SK-N-SH (cell line): ENCODE measurements around the gene PLLP. TPM values are rescaled to one million over a fixed set of nuclear protein-coding genes. Genes with fewer than 3 reads are reported as not detected.

Experiments used
- CTCF ChIA-PET: fragments of 300-600, 350-600 bp; formaldehyde crosslinking; extraction: SDS; loops from one replicate; lab custom pipeline; 2021; lab: Yijun Ruan, JAX
- POLR2A ChIA-PET: fragments of 350-600 bp; sonication (Branson Sonifier 250); formaldehyde crosslinking; extraction: SDS; loops from one replicate; lab custom pipeline; 2020; ENCODE audit warnings: antibody characterized with exemption, inconsistent platforms; lab: Yijun Ruan, JAX
- DNase-seq: peaks from one replicate; pipeline ENCODE4 v3.0.0; 2012
- H2AFZ ChIP-seq: fragments of 200-600 bp; sonication (generic); 2 replicates; pipeline ENCODE4 v1.8.1; 2016; ENCODE audit warnings: antibody characterized with exemption, mild to moderate bottlenecking, low read depth
- H3F3A ChIP-seq: fragments of 200-600 bp; sonication (generic); replicated peaks from 2 replicates; pipeline ENCODE3; 2016; ENCODE audit warnings: antibody characterized with exemption, mild to moderate bottlenecking; ENCODE audit not compliant: insufficient read depth
- H3K27ac ChIP-seq, 2 experiments: fragments of 200-500 bp in 1 of 2; fragments of 200-600 bp in 1 of 2; sonication (Bioruptor generic) in 1 of 2; sonication (generic), shearing (Covaris generic) in 1 of 2; 2 replicates each; pipeline versions ENCODE4 v1.5.1 to v1.6.1; 2014 to 2016; ENCODE audit warnings: low read depth in 2 of 2, inconsistent platforms in 1 of 2, low read length in 1 of 2, mild to moderate bottlenecking in 1 of 2, mixed read lengths in 1 of 2
- H3K27me3 ChIP-seq: fragments of 200-600 bp; sonication (generic), shearing (Covaris generic); 2 replicates; pipeline ENCODE4 v1.6.1; 2016; ENCODE audit warnings: mixed run types; ENCODE audit not compliant: insufficient read depth
- H3K36me3 ChIP-seq, 2 experiments: fragments of 200-500 bp in 1 of 2; fragments of 200-600 bp in 1 of 2; sonication (Bioruptor generic) in 1 of 2; sonication (generic) in 1 of 2; replicated peaks in 1 of 2; 2 replicates each; pipeline versions ENCODE3 to v1.5.1; 2014 to 2016; ENCODE audit warnings: low read length in 1 of 2, mild to moderate bottlenecking in 1 of 2; ENCODE audit not compliant: insufficient read depth in 2 of 2, control insufficient read depth in 1 of 2
- H3K4me1 ChIP-seq, 2 experiments: fragments of 200-500 bp in 1 of 2; fragments of 200-600 bp in 1 of 2; sonication (Bioruptor generic) in 1 of 2; sonication (generic), shearing (Covaris generic) in 1 of 2; 2 replicates each; pipeline versions ENCODE4 v1.5.1 to v1.6.1; 2014 to 2016; ENCODE audit warnings: low read depth in 1 of 2, low read length in 1 of 2, mixed run types in 1 of 2; ENCODE audit not compliant: insufficient read depth in 2 of 2, control insufficient read depth in 1 of 2
- H3K4me2 ChIP-seq: fragments of 200-600 bp; sonication (generic), shearing (Covaris generic); 2 replicates; pipeline ENCODE4 v1.6.1; 2017; ENCODE audit warnings: mixed run types
- H3K4me3 ChIP-seq, 2 experiments: fragments of 200-500 bp in 1 of 2; fragments of 200-600 bp in 1 of 2; sonication (Bioruptor generic) in 1 of 2; sonication (generic), shearing (Covaris generic) in 1 of 2; 2 replicates each; pipeline versions ENCODE4 v1.5.1 to v1.8.1; 2014 to 2016; ENCODE audit warnings: low read depth in 2 of 2, inconsistent platforms in 1 of 2, low read length in 1 of 2, mild to moderate bottlenecking in 1 of 2, mixed read lengths in 1 of 2, moderate library complexity in 1 of 2
- H3K79me2 ChIP-seq: fragments of 200-600 bp; sonication (generic); 2 replicates; pipeline ENCODE4 v1.8.1; 2017; ENCODE audit warnings: mild to moderate bottlenecking; ENCODE audit not compliant: insufficient read depth
- H3K9ac ChIP-seq: fragments of 200-600 bp; sonication (generic); 2 replicates; pipeline ENCODE4 v1.6.1; 2017; ENCODE audit warnings: mixed run types
- H3K9me2 ChIP-seq: fragments of 200-600 bp; sonication (generic); 2 replicates; pipeline ENCODE4 v1.6.1; 2017; ENCODE audit warnings: mixed run types
- H3K9me3 ChIP-seq: fragments of 200-600 bp; sonication (generic); 2 replicates; pipeline ENCODE4 v1.6.1; 2017; ENCODE audit warnings: mixed run types, mild to moderate bottlenecking, moderate library complexity
- H4K20me1 ChIP-seq: fragments of 200-600 bp; sonication (generic); 2 replicates; pipeline ENCODE4 v1.6.1; 2017; ENCODE audit warnings: mild to moderate bottlenecking, mixed run types; ENCODE audit not compliant: insufficient read depth
- EZH2phosphoT487 ChIP-seq: fragments of 200-600 bp; sonication (generic); IDR thresholded peaks from 2 replicates; pipeline ENCODE4 v1.6.1; 2017; ENCODE audit warnings: low read depth, mixed run types, mild to moderate bottlenecking, antibody characterized with exemption, moderate library complexity, borderline replicate concordance
- FOXM1 ChIP-seq: IDR thresholded peaks from 2 replicates; pipeline ENCODE4 v1.4.0; 2012; ENCODE audit warnings: low read depth, mild to moderate bottlenecking
- IRF3 ChIP-seq: fragments of 150-350 bp; IDR thresholded peaks from 2 replicates; pipeline ENCODE4 v1.6.1; 2016; ENCODE audit warnings: mild to moderate bottlenecking, low read depth, low read length
- MAX ChIP-seq: IDR thresholded peaks from 2 replicates; pipeline ENCODE4 v1.4.0; 2012; ENCODE audit warnings: low read depth
- MXI1 ChIP-seq: IDR thresholded peaks from 2 replicates; pipeline ENCODE4 v1.6.1; 2012; ENCODE audit warnings: mild to moderate bottlenecking, low read depth, low read length, improper control_type of control experiment
- NRF1 ChIP-seq: IDR thresholded peaks from 2 replicates; pipeline ENCODE4 v1.6.1; 2012; ENCODE audit warnings: low read depth, mild to moderate bottlenecking, low read length
- PBX3 ChIP-seq: IDR thresholded peaks from 2 replicates; pipeline ENCODE4; 2012
- POLR2AphosphoS5 ChIP-seq: IDR thresholded peaks from 2 replicates; pipeline ENCODE4 v1.6.1; 2012; ENCODE audit warnings: low read depth, low read length
- RCOR1 ChIP-seq: fragments of 150-350 bp; IDR thresholded peaks from 2 replicates; pipeline ENCODE4 v1.6.1; 2017; ENCODE audit warnings: antibody characterized with exemption, low read length
- REST ChIP-seq: IDR thresholded peaks from 2 replicates; pipeline ENCODE4 v1.6.1; 2012; ENCODE audit warnings: mild to moderate bottlenecking, low read depth, low read length, moderate library complexity
- RFX5 ChIP-seq: IDR thresholded peaks from 2 replicates; pipeline ENCODE4 v1.6.1; 2012; ENCODE audit warnings: mild to moderate bottlenecking, improper control_type of control experiment, low read length
- TCF12 ChIP-seq: IDR thresholded peaks from 2 replicates; pipeline ENCODE4 v1.4.0; 2012
- ZBTB33 ChIP-seq: IDR thresholded peaks from 2 replicates; pipeline ENCODE4 v1.4.0; 2012; ENCODE audit warnings: low read depth, borderline replicate concordance
- WGBS: methylation state at CpG from one replicate; pipeline ENCODE4 v1.1.6; 2017; ENCODE audit warnings: low lambda C conversion rate; 5-methylcytosine and 5-hydroxymethylcytosine counted together
- polyA plus RNA-seq, 3 experiments: library from polyadenylated mRNA; depleted of rRNA; stranded (reverse); fragments of >200 nt; gene quantifications; 2 replicates each; pipeline ENCODE4 v1.2.3, GENCODE V29; 2012

PLLP gene
- polyA plus RNA-seq, 1 of the 3 experiments (the other 2 are of a cell fraction): 1.3 TPM

- Histone ChIP-seq H3K27me3 (no peaks in the 10 kb centered on the region; the same call in 1 of the 2 replicates), H3K9me3 (no peaks in the 10 kb centered on the region), H3K9ac (no peak overlapping the region), H3K9me2 (no peaks in the 10 kb centered on the region), H3F3A (no peaks in the 10 kb centered on the region), H3K36me3 (no peaks in the 10 kb centered on the region), H3K79me2 (no peaks in the 10 kb centered on the region), H2AFZ (no peak overlapping the region), H3K4me1 (no peaks in the 10 kb centered on the region), H3K4me3 (no peak overlapping the region), H3K4me2 (no peak overlapping the region), H4K20me1 (no peaks in the 10 kb centered on the region), H3K27ac (no peak overlapping the region)
- POLR2A ChIA-PET: no interaction called here
- TF ChIP-seq TCF12 (no peak), EZH2phosphoT487 (no peak), MXI1 (no peak), POLR2AphosphoS5 (no peak), RFX5 (no peak), REST (no peak), FOXM1 (no peak), MAX (no peak), IRF3 (no peak), RCOR1 (no peak), ZBTB33 (no peak), PBX3 (no peak), NRF1 (no peak)
- 41% methylated on average over 3 of the region's 3 CpGs for WGBS
- DNase-seq: no peak
- CTCF ChIA-PET: interaction anchor here (1.0 to 2.4 kb wide), 2 partner anchors 88 to 247 kb away, joined by 3 to 8 read pairs; no protein-coding TSS in a partner anchor
These were observed 46.9 kb upstream of the PLLP start for GRCh38 chr16:57331355-57331754.
